K562 (cell line): ENCODE data around the gene CLDN24. TPM values are rescaled to one million over a fixed set of nuclear protein-coding genes. Genes with fewer than 3 reads are reported as not detected.
A peak's percentile ranks its signal among the peaks of the same experiment; 100 is the strongest.

ENCODE experiments used
- ATAC-seq: fragments of 200-7000 bp; cut with Tn5 transposase; 3 replicates; pipeline ENCODE4 v1.9.1; 2020; ENCODE audit warnings: moderate library complexity
- BruUV-seq: library from RNA; stranded (reverse); fragments of 400-500 nt; replicated peaks from 2 replicates; lab custom pipeline; 2021; lab: Mats Ljungman, UMichigan
- CTCF ChIA-PET: fragments of 300-600 bp; formaldehyde crosslinking; extraction: SDS; loops from one replicate; lab custom pipeline; 2021; ENCODE audit warnings: low intra/inter-chr PET ratio; lab: Yijun Ruan, JAX
- POLR2A ChIA-PET: fragments of 300-600, 350-650 bp; sonication (Branson Sonifier 250); formaldehyde crosslinking; extraction: SDS; loops from one replicate; lab custom pipeline; 2021; ENCODE audit warnings: antibody characterized with exemption, inconsistent platforms; lab: Yijun Ruan, JAX
- DNase-seq, 4 experiments: peaks; one replicate each; pipeline versions ENCODE4 v3.0.0 to v3.0.0-alpha.2; 2011 to 2018; ENCODE audit warnings: low spot score in 3 of 4, mixed read lengths in 3 of 4; ENCODE audit errors: extremely low read depth in 1 of 4
- FAIRE-seq: peaks from 2 replicates; lab custom pipeline; 2011; peaks lifted over from hg19 to GRCh38; lab: Jason Lieb, UNC
- H2AFZ ChIP-seq: 2 replicates; pipeline ENCODE4 v1.6.0; 2011; ENCODE audit warnings: low read depth, low read length, control low read depth, inconsistent platforms
- H3K27ac ChIP-seq: fragments of 200-600 bp; 3 replicates; pipeline ENCODE4 v1.8.0; 2011; ENCODE audit warnings: low read depth, mild to moderate bottlenecking, control low read depth, inconsistent platforms, low read length, moderate library complexity, mixed read lengths; ENCODE audit errors: extremely low read depth
- H3K27me3 ChIP-seq, 2 experiments: fragments of 300-600 bp in 1 of 2; 2 replicates in 1 of 2; 3 replicates in 1 of 2; pipeline versions ENCODE4 v1.6.0 to v1.8.0; 2011; ENCODE audit warnings: inconsistent platforms in 2 of 2, low read length in 2 of 2, mild to moderate bottlenecking in 1 of 2, mixed read lengths in 1 of 2, moderate library complexity in 1 of 2; ENCODE audit not compliant: control insufficient read depth in 2 of 2, insufficient read depth in 2 of 2
- H3K36me3 ChIP-seq: fragments of 300-600 bp; 3 replicates; pipeline ENCODE4 v1.8.0; 2011; ENCODE audit warnings: mild to moderate bottlenecking, low read length, inconsistent platforms; ENCODE audit not compliant: control insufficient read depth, insufficient read depth
- H3K4me1 ChIP-seq, 2 experiments: fragments of 200-600 bp in 1 of 2; replicated peaks in 1 of 2; 2 replicates in 1 of 2; 3 replicates in 1 of 2; pipeline versions ENCODE4 v1.5.1 to v1.8.0; 2011; ENCODE audit warnings: inconsistent platforms in 2 of 2, low read length in 2 of 2, mild to moderate bottlenecking in 1 of 2, mixed read lengths in 1 of 2, moderate library complexity in 1 of 2; ENCODE audit not compliant: control insufficient read depth in 2 of 2, insufficient read depth in 2 of 2
- H3K4me2 ChIP-seq: 2 replicates; pipeline ENCODE4 v1.6.1; 2011; ENCODE audit warnings: low read length, control low read depth, inconsistent platforms, mixed read lengths; ENCODE audit not compliant: insufficient read depth
- H3K4me3 ChIP-seq: fragments of 200-600 bp; sonication (generic), shearing (Covaris generic); 2 replicates; pipeline ENCODE4 v1.5.1; 2016; ENCODE audit warnings: control low read depth, inconsistent platforms
- H3K79me2 ChIP-seq: fragments of 200-600 bp; 3 replicates; pipeline ENCODE4 v1.8.0; 2011; ENCODE audit warnings: low read length, inconsistent platforms; ENCODE audit not compliant: control insufficient read depth, insufficient read depth
- H3K9ac ChIP-seq, 2 experiments: 2 replicates each; pipeline versions ENCODE4 v1.6.0 to v1.6.1; 2011; ENCODE audit warnings: low read depth in 2 of 2, low read length in 2 of 2, control low read depth in 1 of 2, inconsistent platforms in 1 of 2, mild to moderate bottlenecking in 1 of 2, mixed read lengths in 1 of 2; ENCODE audit not compliant: insufficient read depth in 1 of 2
- H3K9me1 ChIP-seq: one replicate; pipeline ENCODE4 v1.6.0; 2011; ENCODE audit warnings: inconsistent platforms, mild to moderate bottlenecking, low read length, moderate library complexity; ENCODE audit not compliant: control insufficient read depth, insufficient read depth
- H3K9me3 ChIP-seq: replicated peaks from 2 replicates; pipeline ENCODE4 v1.5.1; 2011; ENCODE audit warnings: low read depth, low read length, inconsistent platforms; ENCODE audit not compliant: control insufficient read depth, insufficient read depth
- H4K20me1 ChIP-seq: replicated peaks from 2 replicates; pipeline ENCODE4 v1.6.1; 2011; ENCODE audit warnings: low read length, inconsistent platforms, mixed read lengths; ENCODE audit not compliant: control insufficient read depth, insufficient read depth
- L3MBTL2 ChIP-seq: fragments of 450-650 bp; IDR thresholded peaks from 2 replicates; pipeline ENCODE4 v1.6.1; 2016; ENCODE audit warnings: mild to moderate bottlenecking, moderate library complexity
- POLR2A ChIP-seq: fragments of 450-650 bp; conservative IDR thresholded peaks from 2 replicates; pipeline ENCODE4 v1.6.1; 2016
- POLR3A ChIP-seq: IDR thresholded peaks from 2 replicates; pipeline ENCODE4 v1.6.1; 2011; ENCODE audit warnings: borderline replicate concordance, mild to moderate bottlenecking, moderate library complexity; ENCODE audit not compliant: insufficient read length, insufficient read depth; ENCODE audit errors: extremely low read depth
- WGBS: fragments of 100-300 bp; shearing (Covaris generic); methylation state at CpG from one replicate; pipeline ENCODE4 v1.1.6; 2016; ENCODE audit warnings: low coverage, mixed read lengths; ENCODE audit not compliant: insufficient coverage; ENCODE audit errors: missing lambda C conversion rate; 5-methylcytosine and 5-hydroxymethylcytosine counted together
- in situ Hi-C: fragments of 300-500 bp; cut with MboI; formaldehyde crosslinking; loops from 4 replicates; pipeline ENCODE4 v1.15.0; 2018; ENCODE audit warnings: inconsistent platforms, mixed read lengths
- intact Hi-C: fragments of 100-400 bp; cut with micrococcal nuclease; formaldehyde crosslinking; loops from 2 replicates; pipeline ENCODE4 v1.14.2; 2022
- polyA plus RNA-seq, 8 experiments: library from polyadenylated mRNA; depleted of rRNA in 4 of 8; stranded (reverse) in 5 of 8; unstranded in 3 of 8; fragments of >200 nt; fragmentation: Nextera tagmentation in 2 of 8; fragmentation: Illumina TruSeq in 1 of 8; extraction: Ambion mirVana in 2 of 8; extraction: Trizol in 1 of 8; gene quantifications; 2 replicates each; pipeline versions ENCODE4 v1.2.1 to v1.2.3, GENCODE V29; 2011 to 2014; ENCODE audit warnings: inconsistent platforms in 1 of 8, missing spikeins in 1 of 8
- total RNA-seq, 7 experiments: library from RNA; depleted of rRNA in 6 of 7; stranded (reverse); fragments of >200 nt in 6 of 7; fragmentation: Illumina TruSeq in 2 of 7; extraction: Trizol in 2 of 7; gene quantifications; 2 replicates each; pipeline versions ENCODE4 v1.2.1 to v1.2.3, GENCODE V29; 2011 to 2021; ENCODE audit warnings: low replicate concordance in 1 of 7
- TF ChIP-seq, protein P1 (sequence below): sonication (generic); formaldehyde crosslinking; IDR thresholded peaks from 2 replicates; pipeline ENCODE4 v1.8.1; 2023; ENCODE audit warnings: mild to moderate bottlenecking, missing genetic modification reagents
- TF ChIP-seq, protein P2 (sequence below), 2 experiments: IDR thresholded peaks; 2 replicates each; pipeline ENCODE4 v1.6.1; 2011; ENCODE audit warnings: borderline replicate concordance in 1 of 2, control low read depth in 1 of 2, low read depth in 1 of 2, low read length in 1 of 2, mild to moderate bottlenecking in 1 of 2, mixed read lengths in 1 of 2, moderate library complexity in 1 of 2; ENCODE audit not compliant: insufficient read depth in 1 of 2, insufficient read length in 1 of 2, poor library complexity in 1 of 2, severe bottlenecking in 1 of 2; ENCODE audit errors: extremely low read depth in 1 of 2
- TF ChIP-seq, protein P3 (sequence below): fragments of 450-650 bp; IDR thresholded peaks from 2 replicates; pipeline ENCODE4 v1.6.1; 2016; ENCODE audit warnings: mild to moderate bottlenecking, moderate library complexity

The CLDN24 gene
- total and polyA plus RNA-seq, 9 of the 15 experiments (the other 6 are each of a cell fraction or from before 2014, with no cell fraction given) = not detected

DNA sequence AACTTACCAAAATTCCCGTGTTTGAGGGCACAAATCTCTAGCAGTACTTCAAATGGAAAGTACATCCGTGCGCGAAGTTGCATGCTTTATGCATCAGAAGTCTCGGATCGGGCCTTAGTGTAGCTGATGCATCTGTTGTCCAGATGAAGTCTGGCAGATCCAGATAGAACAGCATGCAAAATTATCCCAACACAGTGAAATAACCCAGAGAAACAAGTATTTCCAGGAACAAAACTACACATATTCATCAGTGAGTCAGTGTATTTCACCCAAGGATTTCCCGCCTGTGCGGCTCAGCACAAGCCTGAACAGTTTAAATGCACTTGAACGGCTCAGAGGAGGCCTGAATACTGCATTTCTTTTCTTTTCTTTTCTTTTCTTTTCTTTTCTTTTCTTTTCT lies 27.4 kb upstream of the CLDN24 start:
- no peak overlapping the region for H3K4me3 ChIP-seq
- H3K36me3 ChIP-seq = no peaks in the 10 kb centered on the region
- WGBS = 32% methylated on average over 9 of the region's 9 CpGs
- in situ Hi-C loops (no loop called here), intact Hi-C loops (loop anchor here (1.0 kb wide), 1 partner anchor 46 kb away; no protein-coding TSS in a partner anchor)
- ATAC-seq (peak; percentile 20), DNase-seq (peak in 2 of 4 experiments; percentile 19 to 29), FAIRE-seq (no peak)
- H3K9me1 ChIP-seq = no peaks in the 10 kb centered on the region
- H3K27ac ChIP-seq = peak overlapping the region; percentile 83
- H2AFZ ChIP-seq = peak overlapping the region; percentile 79
- H3K9me3 ChIP-seq = no peaks in the 10 kb centered on the region
- H3K79me2 ChIP-seq = no peaks in the 10 kb centered on the region
- BruUV-seq = no TSS peak
- no peaks in the 10 kb centered on the region for H4K20me1 ChIP-seq
- H3K9ac ChIP-seq = peak overlapping the region in 1 of 2 experiments; percentile 49; a peak in 2 of 4 replicates
- peak overlapping the region; percentile 57 for H3K4me2 ChIP-seq
- ChIA-PET CTCF (interaction anchor here (0.6 kb wide), 1 partner anchor 80 kb away, joined by 3 read pairs; no protein-coding TSS in a partner anchor), POLR2A (no interaction called here)
- peaks cover 10 to 27% of the 10 kb centered on the region in 2 experiments; a peak in 4 of 5 replicates for H3K4me1 ChIP-seq
- H3K27me3 ChIP-seq = no peaks in the 10 kb centered on the region
- TF ChIP-seq, protein P1, sequence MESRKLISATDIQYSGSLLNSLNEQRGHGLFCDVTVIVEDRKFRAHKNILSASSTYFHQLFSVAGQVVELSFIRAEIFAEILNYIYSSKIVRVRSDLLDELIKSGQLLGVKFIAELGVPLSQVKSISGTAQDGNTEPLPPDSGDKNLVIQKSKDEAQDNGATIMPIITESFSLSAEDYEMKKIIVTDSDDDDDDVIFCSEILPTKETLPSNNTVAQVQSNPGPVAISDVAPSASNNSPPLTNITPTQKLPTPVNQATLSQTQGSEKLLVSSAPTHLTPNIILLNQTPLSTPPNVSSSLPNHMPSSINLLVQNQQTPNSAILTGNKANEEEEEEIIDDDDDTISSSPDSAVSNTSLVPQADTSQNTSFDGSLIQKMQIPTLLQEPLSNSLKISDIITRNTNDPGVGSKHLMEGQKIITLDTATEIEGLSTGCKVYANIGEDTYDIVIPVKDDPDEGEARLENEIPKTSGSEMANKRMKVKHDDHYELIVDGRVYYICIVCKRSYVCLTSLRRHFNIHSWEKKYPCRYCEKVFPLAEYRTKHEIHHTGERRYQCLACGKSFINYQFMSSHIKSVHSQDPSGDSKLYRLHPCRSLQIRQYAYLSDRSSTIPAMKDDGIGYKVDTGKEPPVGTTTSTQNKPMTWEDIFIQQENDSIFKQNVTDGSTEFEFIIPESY (CRISPR knock-in tag) = 0 out of 2 replicates have a peak, but pooled peaks have one; percentile 33
- TF ChIP-seq, protein P2, sequence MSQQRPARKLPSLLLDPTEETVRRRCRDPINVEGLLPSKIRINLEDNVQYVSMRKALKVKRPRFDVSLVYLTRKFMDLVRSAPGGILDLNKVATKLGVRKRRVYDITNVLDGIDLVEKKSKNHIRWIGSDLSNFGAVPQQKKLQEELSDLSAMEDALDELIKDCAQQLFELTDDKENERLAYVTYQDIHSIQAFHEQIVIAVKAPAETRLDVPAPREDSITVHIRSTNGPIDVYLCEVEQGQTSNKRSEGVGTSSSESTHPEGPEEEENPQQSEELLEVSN (IDR thresholded peaks at IDR 0.05; ENCODE audit: borderline replicate concordance in 1 of 2, extremely low read depth in 1 of 2, insufficient read depth in 1 of 2, insufficient read length in 1 of 2, low read depth in 1 of 2, low read length in 1 of 2, poor library complexity in 1 of 2, severe bottlenecking in 1 of 2) = peak in 1 of 2 experiments; percentile 80
- 0 out of 2 replicates have a peak, but pooled peaks have one; percentile 21 for TF ChIP-seq POLR2A
- TF ChIP-seq L3MBTL2 = peak; percentile 49
- no peak for TF ChIP-seq POLR3A
- TF ChIP-seq, protein P3, sequence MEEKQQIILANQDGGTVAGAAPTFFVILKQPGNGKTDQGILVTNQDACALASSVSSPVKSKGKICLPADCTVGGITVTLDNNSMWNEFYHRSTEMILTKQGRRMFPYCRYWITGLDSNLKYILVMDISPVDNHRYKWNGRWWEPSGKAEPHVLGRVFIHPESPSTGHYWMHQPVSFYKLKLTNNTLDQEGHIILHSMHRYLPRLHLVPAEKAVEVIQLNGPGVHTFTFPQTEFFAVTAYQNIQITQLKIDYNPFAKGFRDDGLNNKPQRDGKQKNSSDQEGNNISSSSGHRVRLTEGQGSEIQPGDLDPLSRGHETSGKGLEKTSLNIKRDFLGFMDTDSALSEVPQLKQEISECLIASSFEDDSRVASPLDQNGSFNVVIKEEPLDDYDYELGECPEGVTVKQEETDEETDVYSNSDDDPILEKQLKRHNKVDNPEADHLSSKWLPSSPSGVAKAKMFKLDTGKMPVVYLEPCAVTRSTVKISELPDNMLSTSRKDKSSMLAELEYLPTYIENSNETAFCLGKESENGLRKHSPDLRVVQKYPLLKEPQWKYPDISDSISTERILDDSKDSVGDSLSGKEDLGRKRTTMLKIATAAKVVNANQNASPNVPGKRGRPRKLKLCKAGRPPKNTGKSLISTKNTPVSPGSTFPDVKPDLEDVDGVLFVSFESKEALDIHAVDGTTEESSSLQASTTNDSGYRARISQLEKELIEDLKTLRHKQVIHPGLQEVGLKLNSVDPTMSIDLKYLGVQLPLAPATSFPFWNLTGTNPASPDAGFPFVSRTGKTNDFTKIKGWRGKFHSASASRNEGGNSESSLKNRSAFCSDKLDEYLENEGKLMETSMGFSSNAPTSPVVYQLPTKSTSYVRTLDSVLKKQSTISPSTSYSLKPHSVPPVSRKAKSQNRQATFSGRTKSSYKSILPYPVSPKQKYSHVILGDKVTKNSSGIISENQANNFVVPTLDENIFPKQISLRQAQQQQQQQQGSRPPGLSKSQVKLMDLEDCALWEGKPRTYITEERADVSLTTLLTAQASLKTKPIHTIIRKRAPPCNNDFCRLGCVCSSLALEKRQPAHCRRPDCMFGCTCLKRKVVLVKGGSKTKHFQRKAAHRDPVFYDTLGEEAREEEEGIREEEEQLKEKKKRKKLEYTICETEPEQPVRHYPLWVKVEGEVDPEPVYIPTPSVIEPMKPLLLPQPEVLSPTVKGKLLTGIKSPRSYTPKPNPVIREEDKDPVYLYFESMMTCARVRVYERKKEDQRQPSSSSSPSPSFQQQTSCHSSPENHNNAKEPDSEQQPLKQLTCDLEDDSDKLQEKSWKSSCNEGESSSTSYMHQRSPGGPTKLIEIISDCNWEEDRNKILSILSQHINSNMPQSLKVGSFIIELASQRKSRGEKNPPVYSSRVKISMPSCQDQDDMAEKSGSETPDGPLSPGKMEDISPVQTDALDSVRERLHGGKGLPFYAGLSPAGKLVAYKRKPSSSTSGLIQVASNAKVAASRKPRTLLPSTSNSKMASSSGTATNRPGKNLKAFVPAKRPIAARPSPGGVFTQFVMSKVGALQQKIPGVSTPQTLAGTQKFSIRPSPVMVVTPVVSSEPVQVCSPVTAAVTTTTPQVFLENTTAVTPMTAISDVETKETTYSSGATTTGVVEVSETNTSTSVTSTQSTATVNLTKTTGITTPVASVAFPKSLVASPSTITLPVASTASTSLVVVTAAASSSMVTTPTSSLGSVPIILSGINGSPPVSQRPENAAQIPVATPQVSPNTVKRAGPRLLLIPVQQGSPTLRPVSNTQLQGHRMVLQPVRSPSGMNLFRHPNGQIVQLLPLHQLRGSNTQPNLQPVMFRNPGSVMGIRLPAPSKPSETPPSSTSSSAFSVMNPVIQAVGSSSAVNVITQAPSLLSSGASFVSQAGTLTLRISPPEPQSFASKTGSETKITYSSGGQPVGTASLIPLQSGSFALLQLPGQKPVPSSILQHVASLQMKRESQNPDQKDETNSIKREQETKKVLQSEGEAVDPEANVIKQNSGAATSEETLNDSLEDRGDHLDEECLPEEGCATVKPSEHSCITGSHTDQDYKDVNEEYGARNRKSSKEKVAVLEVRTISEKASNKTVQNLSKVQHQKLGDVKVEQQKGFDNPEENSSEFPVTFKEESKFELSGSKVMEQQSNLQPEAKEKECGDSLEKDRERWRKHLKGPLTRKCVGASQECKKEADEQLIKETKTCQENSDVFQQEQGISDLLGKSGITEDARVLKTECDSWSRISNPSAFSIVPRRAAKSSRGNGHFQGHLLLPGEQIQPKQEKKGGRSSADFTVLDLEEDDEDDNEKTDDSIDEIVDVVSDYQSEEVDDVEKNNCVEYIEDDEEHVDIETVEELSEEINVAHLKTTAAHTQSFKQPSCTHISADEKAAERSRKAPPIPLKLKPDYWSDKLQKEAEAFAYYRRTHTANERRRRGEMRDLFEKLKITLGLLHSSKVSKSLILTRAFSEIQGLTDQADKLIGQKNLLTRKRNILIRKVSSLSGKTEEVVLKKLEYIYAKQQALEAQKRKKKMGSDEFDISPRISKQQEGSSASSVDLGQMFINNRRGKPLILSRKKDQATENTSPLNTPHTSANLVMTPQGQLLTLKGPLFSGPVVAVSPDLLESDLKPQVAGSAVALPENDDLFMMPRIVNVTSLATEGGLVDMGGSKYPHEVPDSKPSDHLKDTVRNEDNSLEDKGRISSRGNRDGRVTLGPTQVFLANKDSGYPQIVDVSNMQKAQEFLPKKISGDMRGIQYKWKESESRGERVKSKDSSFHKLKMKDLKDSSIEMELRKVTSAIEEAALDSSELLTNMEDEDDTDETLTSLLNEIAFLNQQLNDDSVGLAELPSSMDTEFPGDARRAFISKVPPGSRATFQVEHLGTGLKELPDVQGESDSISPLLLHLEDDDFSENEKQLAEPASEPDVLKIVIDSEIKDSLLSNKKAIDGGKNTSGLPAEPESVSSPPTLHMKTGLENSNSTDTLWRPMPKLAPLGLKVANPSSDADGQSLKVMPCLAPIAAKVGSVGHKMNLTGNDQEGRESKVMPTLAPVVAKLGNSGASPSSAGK = peak; percentile 73
